HG02759 (cell line): ENCODE measurements around the gene RPS25.
A peak's percentile ranks its signal among the peaks of the same experiment; 100 is the strongest.
"Not testable (repeated sequence)": the region's sequence is repeated elsewhere in the genome, so short reads cannot be mapped to it uniquely, and the experiment has no call there.

Experiments used
- ATAC-seq: cut with Tn5 transposase; IDR thresholded peaks from one replicate; pipeline ENCODE4 v1.9.1; 2021; ENCODE audit warnings: mild to moderate bottlenecking, moderate library complexity; ENCODE audit not compliant: unreplicated experiment

Gene RPS25

GRCh38 chr11:119016216-119017009, 1.7 kb downstream of the RPS25 start:
- no peak for ATAC-seq

GRCh38 chr11:119015054-119015611, 3.0 kb downstream of the RPS25 start:
- ATAC-seq = no peak

- ATAC-seq = no peak
Observed at GRCh38 chr11:119014209-119014924, 3.8 kb downstream of the RPS25 start.

GRCh38 chr11:119012629-119013170, 5.4 kb downstream of the RPS25 start:
- no peak for ATAC-seq

- no peak for ATAC-seq
Observed at GRCh38 chr11:119011476-119012053, 6.6 kb downstream of the RPS25 start.

- no peak for ATAC-seq
Observed at GRCh38 chr11:119006656-119007055, 11.5 kb downstream of the RPS25 start.

GRCh38 chr11:119000906-119001305, 17.2 kb downstream of the RPS25 start:
- no peak for ATAC-seq

GRCh38 chr11:118998822-118999221, 19.3 kb downstream of the RPS25 start:
- no peak for ATAC-seq

GRCh38 chr11:118998388-118998717, 19.8 kb downstream of the RPS25 start:
- ATAC-seq = peak; percentile 15

GRCh38 chr11:118997627-118998387, 20.3 kb downstream of the RPS25 start, which contains the start of gene CENATAC:
Gene CENATAC (plus strand): TSS chr11:118998138. CDS start chr11:118998198, 60 bp downstream.
- peak; percentile 94 for ATAC-seq

GRCh38 chr11:118996926-118997626, 21.1 kb downstream of the RPS25 start:
- ATAC-seq = peak; percentile 14

- not testable (repeated sequence) for ATAC-seq
Observed at GRCh38 chr11:118991486-118992038, 26.6 kb downstream of the RPS25 start.

- no peak for ATAC-seq
Observed at GRCh38 chr11:118988280-118988679, 29.9 kb downstream of the RPS25 start.

GRCh38 chr11:118984825-118985224, 33.3 kb downstream of the RPS25 start:
- ATAC-seq = no peak

- ATAC-seq = not testable (repeated sequence)
Observed at GRCh38 chr11:118984337-118984736, 33.8 kb downstream of the RPS25 start.

- ATAC-seq = no peak
Observed at GRCh38 chr11:118980191-118980881, 37.8 kb downstream of the RPS25 start.

GRCh38 chr11:118979434-118979833, 38.7 kb downstream of the RPS25 start:
- no peak for ATAC-seq

- no peak for ATAC-seq
Observed at GRCh38 chr11:118975771-118976709, 42.1 kb downstream of the RPS25 start.
